HCT116 (cell line): ENCODE data around the gene STYXL1.

Experiments
- ATF3 ChIP-seq: IDR thresholded peaks from 2 replicates; pipeline ENCODE4 v1.6.1; 2012
- CBX3 ChIP-seq: IDR thresholded peaks from 2 replicates; pipeline ENCODE4 v1.6.1; 2012; ENCODE audit warnings: low read depth
- CEBPB ChIP-seq: IDR thresholded peaks from 2 replicates; pipeline ENCODE4 v1.6.1; 2012; ENCODE audit warnings: low read depth
- CTCF ChIP-seq, 3 experiments: fragments of 200-600 bp in 1 of 3; sonication (generic) in 1 of 3; IDR thresholded peaks in 2 of 3; conservative IDR thresholded peaks in 1 of 3; 2 replicates each; pipeline ENCODE4 v1.5.1; 2012 to 2017; ENCODE audit warnings: low read depth in 2 of 3, low read length in 2 of 3, antibody characterized with exemption in 1 of 3, borderline replicate concordance in 1 of 3, control low read depth in 1 of 3, mild to moderate bottlenecking in 1 of 3, mixed read lengths in 1 of 3, mixed run types in 1 of 3, moderate library complexity in 1 of 3; ENCODE audit not compliant: insufficient read depth in 1 of 3
- EGR1 ChIP-seq: IDR thresholded peaks from 2 replicates; pipeline ENCODE4 v1.6.1; 2012; ENCODE audit warnings: low read depth
- EZH2 ChIP-seq: fragments of 200-600 bp; sonication (generic); IDR thresholded peaks from 2 replicates; pipeline ENCODE4 v1.6.1; 2017; ENCODE audit warnings: antibody characterized with exemption, mixed run types
- MAX ChIP-seq: IDR thresholded peaks from 2 replicates; pipeline ENCODE4 v1.6.1; 2012
- POLR2A ChIP-seq: IDR thresholded peaks from 2 replicates; pipeline ENCODE4 v1.7.0; 2011; ENCODE audit warnings: borderline replicate concordance; ENCODE audit not compliant: insufficient read depth, insufficient read length; ENCODE audit errors: extremely low read depth
- POLR2AphosphoS5 ChIP-seq: IDR thresholded peaks from 2 replicates; pipeline ENCODE4 v1.6.1; 2011; ENCODE audit warnings: mild to moderate bottlenecking, low read depth, low read length, moderate library complexity
- RAD21 ChIP-seq: IDR thresholded peaks from 2 replicates; pipeline ENCODE4 v1.6.1; 2012; ENCODE audit warnings: low read depth, mild to moderate bottlenecking
- REST ChIP-seq: IDR thresholded peaks from 2 replicates; pipeline ENCODE4 v1.6.1; 2012; ENCODE audit warnings: low read depth
- SP1 ChIP-seq: IDR thresholded peaks from 2 replicates; pipeline ENCODE4 v1.6.1; 2012; ENCODE audit warnings: low read depth
- SRF ChIP-seq: IDR thresholded peaks from 2 replicates; pipeline ENCODE4 v1.6.1; 2012; ENCODE audit warnings: low read depth

- TF ChIP-seq CTCF (IDR thresholded peaks at IDR 0.05 in 2 of 3, conservative IDR thresholded peaks at IDR 0.05 in 1 of 3; ENCODE audit: borderline replicate concordance in 1 of 3, insufficient read depth in 1 of 3, low read depth in 2 of 3, low read length in 2 of 3) (no peak), REST (no peak), POLR2AphosphoS5 (no peak), EZH2 (no peak), POLR2A (no peak), CEBPB (no peak), MAX (no peak), SRF (no peak), EGR1 (no peak), CBX3 (no peak), SP1 (no peak), RAD21 (no peak), ATF3 (no peak)
Measured at GRCh38 chr7:75968012-75968411, 79.8 kb downstream of the STYXL1 start.
